Type B pancreatic cell (in vitro differentiated cells): Measurements from ENCODE around the gene LMX1A. TPM values are rescaled to one million over a fixed set of nuclear protein-coding genes. Genes with fewer than 3 reads are reported as not detected.

Source experiments
- DNase-seq: peaks from one replicate; pipeline ENCODE4 v3.0.0; 2021; ENCODE audit warnings: mixed read lengths; ENCODE audit not compliant: unreplicated experiment; ENCODE audit errors: extremely low spot score
- H3K27ac Mint-ChIP-seq: 2 replicates; pipeline ENCODE4 v1.8.0; 2021; ENCODE audit warnings: mild to moderate bottlenecking, mixed read lengths
- H3K27me3 Mint-ChIP-seq: 2 replicates; pipeline ENCODE4 v1.8.0; 2021; ENCODE audit warnings: mixed read lengths
- H3K36me3 Mint-ChIP-seq: 2 replicates; pipeline ENCODE4 v1.8.0; 2021; ENCODE audit warnings: mixed read lengths
- H3K4me1 Mint-ChIP-seq: one replicate; pipeline ENCODE4 v1.8.0; 2021; ENCODE audit warnings: mixed read lengths; ENCODE audit not compliant: unreplicated experiment
- H3K4me3 Mint-ChIP-seq: 2 replicates; pipeline ENCODE4 v1.8.0; 2021; ENCODE audit warnings: mild to moderate bottlenecking, mixed read lengths
- H3K9me3 Mint-ChIP-seq: 2 replicates; pipeline ENCODE4 v1.8.0; 2021; ENCODE audit warnings: mixed read lengths
- CTCF ChIP-seq: fragments of 200-600 bp; sonication (generic); conservative IDR thresholded peaks from 2 replicates; pipeline ENCODE4 v1.5.0; 2021; ENCODE audit warnings: antibody characterized with exemption, mild to moderate bottlenecking
- long read RNA-seq: library from polyadenylated mRNA; unstranded; transcript quantifications from one replicate; pipeline ENCODE4 v2.0.0, GENCODE V29; 2020
- total RNA-seq: library from RNA; stranded (reverse); gene quantifications from 2 replicates; pipeline ENCODE4 v1.2.1, GENCODE V29; 2021; ENCODE audit warnings: low replicate concordance

LMX1A gene
- total RNA-seq: 13.5 and 34.4 TPM in 2 replicates
- long read RNA-seq, transcript LMX1A-203 (8 exons, 1,342 nt): major isoform, 15 of 29 reads
- long read RNA-seq, partial matches to known transcripts: 5 of 29 reads
- long read RNA-seq, other reads (novel, unspliced or antisense): 6 of 29 reads

DNA sequence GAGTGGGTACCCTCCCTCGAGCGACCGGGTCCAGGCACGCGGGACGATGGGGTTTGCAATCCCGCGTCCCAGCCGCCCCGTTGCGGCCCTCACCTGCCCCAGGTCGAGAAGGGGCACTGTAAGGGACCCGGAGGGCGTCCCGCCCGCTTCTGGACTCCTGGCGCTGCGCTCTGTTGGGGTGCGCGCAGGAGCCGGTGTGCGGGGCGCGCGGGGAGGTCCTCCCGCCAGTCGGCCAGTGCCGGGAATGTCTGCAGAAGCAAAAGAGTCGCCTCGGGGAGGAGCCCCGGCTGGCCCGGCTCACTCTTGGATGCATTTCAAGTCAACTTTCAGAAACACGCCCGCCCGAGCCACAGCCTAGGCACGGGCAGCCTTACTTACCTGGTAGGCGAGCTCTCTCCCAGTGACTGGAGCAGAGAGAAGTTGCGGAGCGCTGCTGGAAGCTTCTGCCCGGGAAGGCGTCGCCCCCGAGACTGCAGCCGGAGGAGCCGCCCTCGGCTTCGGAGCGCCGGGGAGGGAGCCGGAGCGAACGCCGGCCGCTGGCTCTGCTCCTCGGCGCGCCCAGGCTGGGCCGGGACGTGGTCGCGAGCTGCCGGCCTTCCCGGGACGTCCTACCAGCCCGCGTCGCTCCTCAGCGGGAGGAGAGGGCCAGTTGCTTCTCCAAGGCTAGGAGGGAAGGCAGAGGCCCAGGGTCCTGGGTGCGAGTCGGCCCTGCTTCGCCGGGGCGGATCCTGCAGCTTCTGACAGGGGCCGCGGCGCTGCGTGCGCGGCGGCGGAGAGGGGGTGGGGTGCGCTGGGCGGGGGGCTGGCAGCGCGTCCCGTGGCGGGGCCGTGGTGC, at the start of gene LMX1A:
LMX1A (minus strand) TSS at position 739 of the 835 bp plus-strand sequence. CDS start 1,156 bp downstream, outside the sequence.
- no peak for DNase-seq
- H3K27me3 Mint-ChIP-seq: peaks cover 94% of the 10 kb centered on the region
- H3K36me3 Mint-ChIP-seq: peaks cover 3% of the 10 kb centered on the region
- no peak for TF ChIP-seq CTCF
- H3K27ac Mint-ChIP-seq: peak within 1 kb of the TSS; percentile 61
- H3K9me3 Mint-ChIP-seq: no peaks in the 10 kb centered on the region
- H3K4me3 Mint-ChIP-seq: peak within 1 kb of the TSS; percentile 86
- H3K4me1 Mint-ChIP-seq: peaks cover 31% of the 10 kb centered on the region

DNA sequence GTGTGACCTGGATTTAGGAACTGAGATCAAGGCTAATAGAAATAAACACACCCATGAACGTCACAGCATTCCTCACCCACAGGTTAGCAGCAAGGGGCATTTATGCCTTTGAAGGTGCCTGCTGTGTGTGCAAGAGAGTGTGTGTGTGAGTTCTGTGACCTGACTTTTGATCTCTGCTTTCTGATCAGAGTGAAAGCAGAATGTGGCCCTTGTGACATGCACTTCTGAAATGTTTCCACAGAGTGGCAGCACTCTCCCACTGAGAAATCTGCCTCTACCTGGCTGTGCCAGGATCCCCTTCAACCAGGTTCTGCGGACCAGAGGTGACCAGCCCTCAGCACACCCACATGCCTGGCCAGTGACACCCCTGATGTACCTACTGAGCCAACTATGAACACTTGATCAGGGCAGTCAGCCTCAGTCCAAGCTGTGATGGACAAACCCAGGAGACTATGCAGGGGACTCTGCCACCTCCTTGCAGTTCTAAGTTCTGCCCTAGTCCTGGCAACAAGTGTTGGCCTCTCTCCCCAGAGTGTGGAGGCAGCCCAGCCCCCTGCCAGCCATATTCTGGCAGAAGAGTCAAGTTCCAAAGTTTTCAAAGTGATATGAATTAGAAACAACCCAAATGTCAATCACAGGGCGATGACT, 47.4 kb upstream of the LMX1A start:
- Mint-ChIP-seq H3K36me3 (no peaks in the 10 kb centered on the region), H3K4me3 (no peak overlapping the region), H3K27ac (no peak overlapping the region), H3K27me3 (peaks cover 16% of the 10 kb centered on the region), H3K4me1 (no peaks in the 10 kb centered on the region), H3K9me3 (no peaks in the 10 kb centered on the region)
- DNase-seq: no peak
- TF ChIP-seq CTCF: peak; percentile 86

DNA sequence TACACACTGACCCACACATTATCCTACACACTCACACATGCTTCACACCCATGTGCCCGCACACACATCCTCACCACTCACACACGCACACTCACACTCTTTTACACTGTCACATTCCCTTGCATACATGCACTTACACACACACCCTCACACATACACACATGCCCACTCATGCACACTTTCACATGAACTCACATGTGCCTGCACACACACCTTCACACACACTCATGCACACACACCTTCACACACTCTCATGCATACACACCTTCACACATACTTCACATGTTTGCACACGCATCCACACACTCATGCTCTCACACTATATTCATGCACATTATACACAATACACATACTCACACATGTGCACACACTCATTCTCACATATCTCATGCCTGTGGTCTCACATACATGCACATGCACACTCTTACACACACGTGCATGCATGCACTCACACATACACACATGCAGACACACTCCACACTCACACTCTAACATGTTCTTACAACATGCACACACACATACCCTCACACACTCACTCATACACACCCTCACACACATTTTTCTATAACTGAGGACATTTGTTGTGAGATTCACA, 46.1 kb upstream of the LMX1A start:
- peaks cover 8% of the 10 kb centered on the region for H3K4me1 Mint-ChIP-seq
- TF ChIP-seq CTCF: no peak
- no peak overlapping the region for H3K27ac Mint-ChIP-seq
- peaks cover 10% of the 10 kb centered on the region for H3K27me3 Mint-ChIP-seq
- no peak overlapping the region for H3K4me3 Mint-ChIP-seq
- no peak for DNase-seq
- no peaks in the 10 kb centered on the region for H3K9me3 Mint-ChIP-seq
- no peaks in the 10 kb centered on the region for H3K36me3 Mint-ChIP-seq

DNA sequence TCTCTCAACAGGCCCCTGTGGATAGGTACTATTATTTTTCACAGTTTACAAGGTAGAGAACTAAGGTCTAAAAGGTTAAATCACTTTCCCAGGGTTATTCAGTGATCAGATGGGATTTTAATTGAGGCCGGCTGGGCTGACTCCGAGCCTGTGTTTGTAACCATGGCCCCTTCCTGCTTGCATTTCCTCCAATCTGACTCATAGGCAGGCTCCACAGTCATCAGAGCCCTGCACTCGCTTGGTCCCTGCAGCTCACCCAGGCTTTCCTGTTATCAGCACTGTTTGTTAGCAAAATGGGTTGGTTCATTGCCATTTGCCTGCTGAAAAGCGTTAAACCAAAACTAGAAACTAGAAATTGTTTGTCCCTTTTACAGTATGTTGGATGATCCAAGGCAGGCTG, 41.4 kb upstream of the LMX1A start:
- peaks cover 17% of the 10 kb centered on the region for H3K4me1 Mint-ChIP-seq
- no peak for DNase-seq
- no peaks in the 10 kb centered on the region for H3K36me3 Mint-ChIP-seq
- H3K27ac Mint-ChIP-seq: no peak overlapping the region
- no peaks in the 10 kb centered on the region for H3K9me3 Mint-ChIP-seq
- peaks cover 6% of the 10 kb centered on the region for H3K27me3 Mint-ChIP-seq
- TF ChIP-seq CTCF: no peak
- no peak overlapping the region for H3K4me3 Mint-ChIP-seq

DNA sequence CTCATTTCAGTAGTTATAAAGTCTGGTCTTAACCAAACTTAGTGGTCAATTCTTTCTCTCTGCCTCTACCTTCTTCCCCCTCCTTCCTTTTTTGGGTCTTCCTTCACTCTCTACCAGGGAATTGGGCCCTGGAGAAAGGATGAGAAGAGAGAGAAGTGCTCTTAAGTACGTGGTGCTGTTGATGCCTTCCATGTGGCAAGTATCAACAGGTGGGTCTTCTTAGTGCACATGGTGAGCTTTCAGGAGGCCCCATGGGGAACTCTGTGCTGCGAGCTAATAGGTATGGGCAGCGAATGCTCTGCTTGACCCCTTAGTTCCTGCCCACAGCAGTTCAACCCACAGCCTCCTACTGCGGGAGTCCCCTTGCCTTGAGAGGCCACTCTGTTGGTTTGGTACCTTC, 39.4 kb upstream of the LMX1A start:
- Mint-ChIP-seq H3K27ac (no peak overlapping the region), H3K4me1 (peaks cover 23% of the 10 kb centered on the region), H3K36me3 (no peaks in the 10 kb centered on the region), H3K27me3 (peaks cover 23% of the 10 kb centered on the region), H3K4me3 (no peak overlapping the region), H3K9me3 (no peaks in the 10 kb centered on the region)
- no peak for TF ChIP-seq CTCF
- DNase-seq: no peak
